ENCODE measurements around the gene CCDC70. TPM values are rescaled to one million over a fixed set of nuclear protein-coding genes. Genes with fewer than 3 reads are reported as not detected.

Gene CCDC70
- total and polyA plus RNA-seq, 9 donors: not detected

DNA sequence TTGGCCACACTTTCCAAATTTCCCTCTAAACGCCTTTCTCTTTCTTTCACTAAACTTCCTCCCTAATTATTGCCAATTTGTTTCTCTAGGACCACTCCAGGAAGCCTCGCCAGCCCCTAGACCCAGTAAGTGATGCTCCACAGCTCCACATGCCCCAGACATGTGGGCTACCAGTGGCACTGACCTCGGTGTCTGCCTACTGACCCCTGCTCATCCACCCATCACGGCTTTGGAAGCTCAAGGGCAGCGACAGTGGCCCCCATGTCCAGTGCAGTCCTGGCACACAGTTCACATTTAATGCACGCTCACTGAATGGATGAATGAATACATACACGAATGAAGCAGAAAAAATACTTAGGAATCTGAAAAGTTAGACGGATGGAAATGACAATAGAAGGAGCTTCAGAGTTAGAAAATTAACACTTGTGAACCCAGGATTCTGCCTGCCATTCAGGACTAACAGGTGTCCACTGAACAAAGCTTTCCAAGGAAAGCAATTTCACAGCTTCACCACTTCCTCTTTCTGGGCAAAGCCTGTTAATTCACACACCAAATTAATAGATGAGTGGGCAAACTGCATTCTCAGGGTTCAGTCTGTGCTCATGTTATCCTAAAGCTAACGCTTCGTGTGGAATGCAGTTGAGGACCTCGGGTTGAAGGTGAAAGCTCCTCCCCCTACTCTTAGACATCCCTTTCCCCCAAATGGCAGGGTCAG lies 50.9 kb downstream of the CCDC70 start:
- Histone ChIP-seq H3K36me3 (no peaks in the 10 kb centered on the region), H3K9me3 (no peaks in the 10 kb centered on the region), H3K27me3 (no peaks in the 10 kb centered on the region), H3K4me3 (no peak overlapping the region), H3K4me1 (ENCODE audit: insufficient read depth) (no peaks in the 10 kb centered on the region), H3K27ac (no peak overlapping the region)
- no peak for DNase-seq
- WGBS, 3 donors: 58 to 61% (median 59%) methylated on average over 11 of the region's 11 CpGs
- no peak for TF ChIP-seq CTCF (IDR thresholded peaks at IDR 0.05)
- TF ChIP-seq POLR2A (IDR thresholded peaks at IDR 0.05): no peak
- no peak for TF ChIP-seq EP300 (IDR thresholded peaks at IDR 0.05)
- intact Hi-C loops (cut with DNase I): no loop called here

- no peak for DNase-seq
- Histone ChIP-seq H3K36me3 (no peaks in the 10 kb centered on the region), H3K27ac (no peak overlapping the region), H3K9me3 (no peaks in the 10 kb centered on the region), H3K4me1 (ENCODE audit: insufficient read depth) (no peaks in the 10 kb centered on the region), H3K4me3 (no peak overlapping the region), H3K27me3 (no peaks in the 10 kb centered on the region)
- intact Hi-C loops (cut with DNase I): no loop called here
- TF ChIP-seq EP300 (IDR thresholded peaks at IDR 0.05): no peak
- no peak for TF ChIP-seq POLR2A (IDR thresholded peaks at IDR 0.05)
- 65 to 70% (median 65%) methylated on average over 4 of the region's 4 CpGs for WGBS, 3 donors
These were observed 51.8 kb downstream of the CCDC70 start for GRCh38 chr13:51913421-51914136.

DNA sequence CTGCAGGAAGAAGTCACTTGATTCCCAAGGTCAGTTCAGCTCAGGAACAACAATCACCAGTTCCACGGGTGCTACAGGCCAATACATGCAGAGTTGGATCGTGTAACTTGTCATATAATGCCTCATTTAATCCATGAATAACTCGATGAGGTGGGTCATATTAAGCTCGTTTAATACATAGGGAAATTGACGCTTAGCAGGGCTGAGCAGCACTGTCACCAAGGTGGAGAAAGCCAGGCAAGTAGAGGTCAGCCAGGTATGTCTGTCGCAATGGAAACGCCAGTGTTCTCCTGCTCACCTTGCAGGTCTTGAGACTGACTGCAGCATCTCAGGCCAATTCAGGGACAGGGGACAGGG lies 52.3 kb downstream of the CCDC70 start:
- no peak overlapping the region for H3K4me3 ChIP-seq
- 78 to 82% (median 80%) methylated on average over 7 of the region's 7 CpGs for WGBS, 3 donors
- intact Hi-C loops (cut with DNase I): no loop called here

More for the DNA sequence above, 52.3 kb downstream of the CCDC70 start:
- Histone ChIP-seq H3K9me3 (no peaks in the 10 kb centered on the region), H3K4me1 (ENCODE audit: insufficient read depth) (no peaks in the 10 kb centered on the region), H3K27me3 (no peaks in the 10 kb centered on the region), H3K27ac (no peak overlapping the region), H3K36me3 (no peaks in the 10 kb centered on the region)
- TF ChIP-seq POLR2A (IDR thresholded peaks at IDR 0.05) (no peak), EP300 (IDR thresholded peaks at IDR 0.05) (no peak), CTCF (IDR thresholded peaks at IDR 0.05) (no peak)
- DNase-seq: no peak

Other genes starting within 250 kb of the CCDC70 start
- 10 to 100 TPM in 6 of 7 donors, 1 to 10 TPM in 1; 9.7 to 19.7 (median 16.2) TPM for gene DHRS12, start 57.8 kb upstream of the CCDC70 start, total RNA-seq
- gene DHRS12, start 57.8 kb upstream of the CCDC70 start, polyA plus RNA-seq: 10 to 100 TPM; 24.9 to 29.1 TPM
- gene TMEM272, start 16.8 kb upstream of the CCDC70 start, total RNA-seq: under 1 TPM in 6 of 7 donors, not detected in 1; 0.05 to 0.28 (median 0.12) TPM
- gene TMEM272, start 16.8 kb upstream of the CCDC70 start, polyA plus RNA-seq: under 1 TPM in 1 of 2 donors, not detected in 1; 0.07 TPM
- gene ATP7B, start 149.5 kb downstream of the CCDC70 start, total RNA-seq: 1 to 10 TPM; 2.9 to 7.3 (median 5.1) TPM
- 1 to 10 TPM; 3.2 to 5.9 TPM for gene ATP7B, start 149.5 kb downstream of the CCDC70 start, polyA plus RNA-seq
- gene ALG11, start 150.4 kb downstream of the CCDC70 start, total RNA-seq: 10 to 100 TPM; 15.0 to 36.2 (median 29.6) TPM
- 10 to 100 TPM in 1 of 2 donors, 1 to 10 TPM in 1; 5.9 to 16.6 TPM for gene ALG11, start 150.4 kb downstream of the CCDC70 start, polyA plus RNA-seq
- 10 to 100 TPM; 11.4 to 20.2 (median 14.9) TPM for gene UTP14C, start 162.7 kb downstream of the CCDC70 start, total RNA-seq
- 10 to 100 TPM in 1 of 2 donors, 1 to 10 TPM in 1; 7.4 to 12.9 TPM for gene UTP14C, start 162.7 kb downstream of the CCDC70 start, polyA plus RNA-seq